ENCODE results near the gene SOX18. TPM values are rescaled to one million over a fixed set of nuclear protein-coding genes. Genes with fewer than 3 reads are reported as not detected.

The SOX18 gene
- total RNA-seq, 1 donor: under 0.01 TPM

GRCh38 chr20:64084685-64085152 lies 35.3 kb upstream of the SOX18 start:
- Histone ChIP-seq H2AFZ (ENCODE audit: low read length) (no peak overlapping the region), H4K20me1 (ENCODE audit: insufficient read depth, low read length) (no peaks in the 10 kb centered on the region), H3K9me3 (ENCODE audit: low read depth, low read length) (no peaks in the 10 kb centered on the region), H3K27me3 (ENCODE audit: insufficient read depth, low read length) (peaks cover 40% of the 10 kb centered on the region), H3K4me1 (ENCODE audit: insufficient read depth, low read length) (no peaks in the 10 kb centered on the region), H3K4me3 (ENCODE audit: insufficient read depth, low read length) (no peak overlapping the region), H3K27ac (ENCODE audit: low read depth, low read length) (no peak overlapping the region), H3K36me3 (ENCODE audit: insufficient read depth, low read length) (no peaks in the 10 kb centered on the region), H3K4me2 (ENCODE audit: insufficient read depth, low read length) (no peak overlapping the region), H3K79me2 (ENCODE audit: insufficient read depth, low read length) (no peaks in the 10 kb centered on the region)
- TF ChIP-seq CTCF (IDR thresholded peaks at IDR 0.05; ENCODE audit: extremely low read depth, low read depth, low read length): no peak
- DNase-seq (ENCODE audit: insufficient read length, low spot score, missing footprints): no peak

- no peak within 1 kb of the TSS for H2AFZ ChIP-seq (ENCODE audit: low read length)
- peak within 1 kb of the TSS; percentile 61 for H3K4me2 ChIP-seq (ENCODE audit: insufficient read depth, low read length)
- peak; percentile 92 for DNase-seq (ENCODE audit: insufficient read length, low spot score, missing footprints)
- H3K9me3 ChIP-seq (ENCODE audit: low read depth, low read length): no peaks in the 10 kb centered on the region
- peaks cover 5% of the 10 kb centered on the region for H3K4me1 ChIP-seq (ENCODE audit: insufficient read depth, low read length)
- H4K20me1 ChIP-seq (ENCODE audit: insufficient read depth, low read length): no peaks in the 10 kb centered on the region
- no peaks in the 10 kb centered on the region for H3K36me3 ChIP-seq (ENCODE audit: insufficient read depth, low read length)
- no peak for TF ChIP-seq CTCF (IDR thresholded peaks at IDR 0.05; ENCODE audit: extremely low read depth, low read depth, low read length)
- H3K27ac ChIP-seq (ENCODE audit: low read depth, low read length): no peak within 1 kb of the TSS
- H3K79me2 ChIP-seq (ENCODE audit: insufficient read depth, low read length): no peaks in the 10 kb centered on the region
- peaks cover 40% of the 10 kb centered on the region for H3K27me3 ChIP-seq (ENCODE audit: insufficient read depth, low read length)
- H3K4me3 ChIP-seq (ENCODE audit: insufficient read depth, low read length): peak within 1 kb of the TSS; percentile 52
Measured at GRCh38 chr20:64083804-64084684, 34.6 kb upstream of the SOX18 start, which contains the start of gene LKAAEAR1. Gene LKAAEAR1 (minus strand): TSS chr20:64084398. CDS start chr20:64084219, 179 bp downstream.

- Histone ChIP-seq H3K4me3 (ENCODE audit: insufficient read depth, low read length) (peak overlapping the region; percentile 52), H4K20me1 (ENCODE audit: insufficient read depth, low read length) (peaks cover 4% of the 10 kb centered on the region), H2AFZ (ENCODE audit: low read length) (no peak overlapping the region), H3K4me2 (ENCODE audit: insufficient read depth, low read length) (peak overlapping the region; percentile 61), H3K36me3 (ENCODE audit: insufficient read depth, low read length) (no peaks in the 10 kb centered on the region), H3K27me3 (ENCODE audit: insufficient read depth, low read length) (peaks cover 40% of the 10 kb centered on the region), H3K79me2 (ENCODE audit: insufficient read depth, low read length) (no peaks in the 10 kb centered on the region), H3K9me3 (ENCODE audit: low read depth, low read length) (no peaks in the 10 kb centered on the region), H3K4me1 (ENCODE audit: insufficient read depth, low read length) (peaks cover 11% of the 10 kb centered on the region), H3K27ac (ENCODE audit: low read depth, low read length) (no peak overlapping the region)
- DNase-seq (ENCODE audit: insufficient read length, low spot score, missing footprints): peak; percentile 98
- peak; percentile 17 for TF ChIP-seq CTCF (IDR thresholded peaks at IDR 0.05; ENCODE audit: extremely low read depth, low read depth, low read length)
Measured at GRCh38 chr20:64083378-64083803, 34.0 kb upstream of the SOX18 start.

- no peak overlapping the region for H3K4me3 ChIP-seq (ENCODE audit: insufficient read depth, low read length)
- peaks cover 8% of the 10 kb centered on the region for H4K20me1 ChIP-seq (ENCODE audit: insufficient read depth, low read length)
- H3K9me3 ChIP-seq (ENCODE audit: low read depth, low read length): no peaks in the 10 kb centered on the region
- no peak overlapping the region for H2AFZ ChIP-seq (ENCODE audit: low read length)
- H3K4me2 ChIP-seq (ENCODE audit: insufficient read depth, low read length): peak overlapping the region; percentile 61
- H3K36me3 ChIP-seq (ENCODE audit: insufficient read depth, low read length): no peaks in the 10 kb centered on the region
- DNase-seq (ENCODE audit: insufficient read length, low spot score, missing footprints): no peak
- H3K27me3 ChIP-seq (ENCODE audit: insufficient read depth, low read length): peaks cover 40% of the 10 kb centered on the region
- H3K27ac ChIP-seq (ENCODE audit: low read depth, low read length): no peak overlapping the region
- no peak for TF ChIP-seq CTCF (IDR thresholded peaks at IDR 0.05; ENCODE audit: extremely low read depth, low read depth, low read length)
- H3K79me2 ChIP-seq (ENCODE audit: insufficient read depth, low read length): no peaks in the 10 kb centered on the region
- peaks cover 15% of the 10 kb centered on the region for H3K4me1 ChIP-seq (ENCODE audit: insufficient read depth, low read length)
Measured at GRCh38 chr20:64082820-64083377, 33.5 kb upstream of the SOX18 start.
